ENCODE measurements around the gene SERHL2.
"Not testable (repeated sequence)": the region's sequence is repeated elsewhere in the genome, so short reads cannot be mapped to it uniquely, and the experiment has no call there.

The SERHL2 gene

DNA sequence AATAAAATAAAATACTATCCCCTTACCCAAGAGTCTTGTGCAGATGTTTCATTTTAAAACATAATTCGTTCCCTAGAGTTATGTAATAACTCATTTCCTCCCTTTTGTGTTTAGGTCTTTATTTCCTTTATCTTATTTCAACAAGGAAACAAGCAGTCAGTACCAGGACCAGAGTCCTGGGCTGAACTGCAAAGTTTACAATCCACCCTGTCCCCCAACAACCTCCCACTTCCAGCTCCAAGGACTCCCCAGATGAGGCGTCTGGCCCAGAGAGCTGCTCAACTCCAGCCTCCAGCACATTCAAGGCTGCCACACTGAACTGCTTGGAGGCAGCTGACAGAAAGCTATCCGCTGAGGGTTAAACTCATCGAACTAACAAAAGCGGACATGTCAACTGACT is 56.4 kb downstream of the SERHL2 start:
- no peak for DNase-seq

DNA sequence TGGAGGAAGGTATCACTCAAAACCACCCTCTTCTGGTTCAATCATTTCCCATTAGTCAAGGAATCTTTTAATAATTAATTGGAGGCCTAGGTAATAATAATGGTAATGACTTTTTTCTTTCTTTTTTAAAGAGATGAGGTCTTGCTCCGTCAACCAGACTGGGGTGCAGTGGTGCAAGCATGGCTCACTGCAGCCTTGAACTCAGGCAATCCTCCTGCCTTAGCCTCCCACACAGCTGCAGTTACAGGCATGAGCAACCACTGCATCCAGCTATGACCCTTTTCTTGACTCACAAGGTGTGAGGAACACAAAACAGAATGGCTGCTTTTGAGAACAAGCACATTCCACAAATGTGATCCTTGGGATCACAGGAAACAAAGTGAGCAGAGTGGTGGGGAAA is 57.3 kb downstream of the SERHL2 start:
- DNase-seq = no peak

DNA sequence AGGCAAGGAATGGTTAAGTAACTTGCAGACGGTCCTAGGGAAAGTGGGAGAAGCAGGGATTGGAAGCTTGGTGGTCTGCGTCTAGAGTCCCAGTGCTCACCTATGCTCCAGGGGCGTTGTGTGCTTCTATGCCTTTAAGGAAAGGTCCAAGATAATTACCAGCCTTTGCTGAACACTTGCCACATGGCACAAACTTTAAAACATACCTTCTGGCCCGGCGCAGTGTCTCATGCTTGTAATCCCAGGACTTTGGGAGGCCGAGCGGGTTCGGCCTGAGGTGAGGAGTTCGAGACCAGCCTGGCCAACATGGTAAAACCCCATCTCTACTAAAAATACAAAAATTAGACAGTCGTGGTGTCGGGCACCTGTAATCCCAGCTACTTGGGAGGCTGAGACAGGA is 58.6 kb downstream of the SERHL2 start:
- no peak for DNase-seq

DNA sequence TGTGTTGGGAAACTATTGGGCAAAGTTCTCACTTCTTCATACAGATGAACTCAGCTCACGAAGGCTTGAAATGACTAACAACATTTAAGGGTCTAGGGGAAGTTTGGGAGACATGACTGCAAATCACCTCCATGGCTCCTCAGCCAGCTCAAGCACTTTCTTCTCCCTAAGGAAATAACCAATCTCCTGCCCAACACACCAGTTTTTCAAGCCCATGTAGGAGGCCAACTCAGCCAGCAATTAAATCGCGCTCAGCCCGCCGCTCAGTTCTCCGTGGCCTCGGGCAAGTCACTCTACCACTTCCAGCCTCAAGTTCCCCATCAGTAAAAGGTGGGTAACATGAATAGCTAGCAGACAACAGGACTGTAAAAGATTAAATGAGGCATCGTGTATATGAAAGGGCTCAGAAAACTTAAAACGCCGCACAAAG is 60.1 kb downstream of the SERHL2 start:
- peak; percentile 61 for DNase-seq

DNA sequence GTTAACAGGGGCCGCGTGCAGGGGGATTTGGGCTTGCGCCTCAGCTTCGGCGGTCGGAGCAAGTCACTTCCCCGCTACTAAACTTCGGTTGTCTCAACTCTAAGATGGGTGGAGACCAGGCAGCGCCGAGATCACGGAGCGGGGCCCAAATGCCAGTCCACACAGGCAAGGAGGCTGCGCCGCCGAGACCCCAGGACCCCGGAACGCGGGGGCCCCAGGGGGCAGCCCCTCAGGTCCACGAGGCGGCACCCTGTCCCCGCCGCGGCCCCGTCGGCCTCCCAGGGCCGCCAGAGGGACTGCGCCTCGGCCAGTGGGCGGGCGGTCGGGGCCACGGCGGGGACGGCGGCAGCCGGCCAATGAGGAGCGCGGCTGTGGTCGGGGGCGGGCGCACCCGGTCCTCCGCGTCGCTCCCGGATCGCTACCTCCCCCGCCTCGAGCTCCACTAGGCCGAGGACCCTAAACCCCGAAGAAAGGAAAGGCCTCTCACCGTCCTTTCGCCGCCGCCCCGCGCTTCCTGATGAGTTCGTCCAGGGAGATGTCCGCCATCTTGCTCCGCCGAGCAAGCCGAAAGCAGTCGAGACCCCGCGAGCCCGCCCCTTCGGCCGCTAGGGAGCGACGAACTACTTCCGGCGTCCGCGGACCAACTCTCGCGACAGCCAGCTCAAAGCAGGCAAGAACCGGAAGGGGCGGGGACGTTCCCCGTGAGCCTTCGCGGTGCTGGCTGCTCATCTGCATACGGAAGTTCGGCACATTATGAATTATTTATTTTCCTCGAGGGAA is 60.7 kb downstream of the SERHL2 start, which contains the start of gene POLDIP3:
POLDIP3 (minus strand) TSS at position 572 of the 780 bp plus-strand sequence; CDS start at position 546, 26 bp downstream.
- DNase-seq = peak; percentile 100

DNA sequence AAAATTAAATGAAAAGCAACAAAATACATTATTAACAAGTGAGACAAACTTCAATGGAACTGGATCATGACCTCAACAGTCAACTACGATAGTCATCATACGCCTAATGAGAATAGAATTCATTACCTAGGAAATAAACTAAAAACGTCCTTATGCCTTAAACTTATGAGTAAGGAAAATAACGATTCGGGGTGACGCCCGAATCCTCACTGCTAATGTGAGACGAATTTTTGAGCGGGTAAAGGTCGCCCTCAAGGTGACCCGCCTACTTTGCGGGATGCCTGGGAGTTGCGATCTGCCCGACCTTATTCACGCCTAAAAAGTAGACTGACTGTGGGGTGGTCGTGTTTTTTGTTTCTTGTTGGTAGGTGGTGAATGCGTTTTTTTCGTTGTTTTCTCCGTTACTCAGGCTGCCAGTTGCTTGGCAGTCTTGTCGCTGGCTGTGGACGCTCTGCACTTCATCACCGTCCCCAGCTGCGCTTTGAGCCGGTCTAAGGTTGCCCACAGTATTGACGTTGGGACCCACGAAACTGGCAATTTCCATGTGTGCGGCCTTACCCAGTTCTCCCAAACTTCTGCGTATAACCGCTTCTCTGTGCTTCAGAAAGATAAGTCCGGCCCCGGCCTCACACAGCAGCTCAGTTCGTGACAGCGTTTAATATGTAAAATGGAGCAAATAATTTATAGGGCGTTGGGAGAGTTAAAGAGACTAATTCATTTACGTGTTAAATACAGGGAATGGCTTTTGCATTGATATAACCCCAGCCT is 61.5 kb downstream of the SERHL2 start:
- peak; percentile 91 for DNase-seq

DNA sequence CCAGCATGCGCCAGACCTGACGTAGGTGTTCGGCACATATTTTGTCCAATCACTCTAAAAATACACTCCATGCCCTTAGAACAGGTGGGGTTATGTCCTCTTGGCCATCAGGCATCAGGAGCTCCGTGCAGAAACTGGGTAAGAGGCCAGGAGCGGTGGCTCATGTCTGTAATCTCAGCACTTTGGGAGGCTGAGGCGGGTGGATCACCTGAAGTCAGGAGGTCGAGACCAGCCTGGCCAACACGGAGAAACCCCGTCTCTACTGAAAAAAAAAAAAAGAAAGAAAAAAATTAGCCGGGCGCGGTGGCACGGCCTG is 62.1 kb downstream of the SERHL2 start:
- not testable (repeated sequence) for DNase-seq

DNA sequence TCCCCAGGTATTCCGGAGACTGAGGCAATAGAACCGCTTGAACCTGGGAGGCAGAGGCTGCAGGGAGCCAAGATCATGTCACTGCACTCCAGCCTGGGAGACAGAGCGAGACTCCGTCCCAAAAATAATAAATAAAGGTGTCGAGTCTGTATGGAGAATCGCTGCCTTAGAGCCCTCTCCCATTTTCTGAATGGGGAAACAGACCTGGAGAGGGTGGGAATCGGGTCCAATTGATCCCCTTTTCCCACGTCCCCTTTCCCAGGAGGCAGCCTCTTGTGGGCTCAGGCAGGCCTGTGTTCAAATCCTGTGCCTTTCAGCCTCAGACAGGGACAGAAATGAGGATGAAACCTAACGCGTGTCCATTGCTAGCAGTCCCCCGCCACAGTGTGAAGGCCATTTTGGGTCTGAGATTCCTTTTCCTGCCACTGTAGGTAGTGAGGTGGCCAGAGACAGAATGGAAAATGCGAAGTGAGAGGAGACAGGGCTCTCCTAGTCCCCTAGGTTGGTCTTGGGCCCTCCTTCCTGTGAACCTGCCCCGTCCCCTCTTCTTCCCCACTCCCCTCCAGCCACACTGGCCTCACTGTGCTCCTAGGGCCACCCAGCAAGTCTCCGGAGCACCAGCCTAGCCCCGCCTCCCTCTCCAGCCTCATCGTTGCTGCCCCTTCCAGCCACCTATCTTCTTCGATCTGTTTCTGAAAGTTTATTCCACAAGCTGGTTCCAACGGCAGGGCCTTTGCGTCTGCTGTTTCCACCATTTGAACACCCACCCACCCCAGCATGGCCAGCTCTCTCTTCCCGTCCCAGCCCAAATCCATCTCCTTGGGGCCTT is 63.6 kb downstream of the SERHL2 start:
- DNase-seq = no peak

DNA sequence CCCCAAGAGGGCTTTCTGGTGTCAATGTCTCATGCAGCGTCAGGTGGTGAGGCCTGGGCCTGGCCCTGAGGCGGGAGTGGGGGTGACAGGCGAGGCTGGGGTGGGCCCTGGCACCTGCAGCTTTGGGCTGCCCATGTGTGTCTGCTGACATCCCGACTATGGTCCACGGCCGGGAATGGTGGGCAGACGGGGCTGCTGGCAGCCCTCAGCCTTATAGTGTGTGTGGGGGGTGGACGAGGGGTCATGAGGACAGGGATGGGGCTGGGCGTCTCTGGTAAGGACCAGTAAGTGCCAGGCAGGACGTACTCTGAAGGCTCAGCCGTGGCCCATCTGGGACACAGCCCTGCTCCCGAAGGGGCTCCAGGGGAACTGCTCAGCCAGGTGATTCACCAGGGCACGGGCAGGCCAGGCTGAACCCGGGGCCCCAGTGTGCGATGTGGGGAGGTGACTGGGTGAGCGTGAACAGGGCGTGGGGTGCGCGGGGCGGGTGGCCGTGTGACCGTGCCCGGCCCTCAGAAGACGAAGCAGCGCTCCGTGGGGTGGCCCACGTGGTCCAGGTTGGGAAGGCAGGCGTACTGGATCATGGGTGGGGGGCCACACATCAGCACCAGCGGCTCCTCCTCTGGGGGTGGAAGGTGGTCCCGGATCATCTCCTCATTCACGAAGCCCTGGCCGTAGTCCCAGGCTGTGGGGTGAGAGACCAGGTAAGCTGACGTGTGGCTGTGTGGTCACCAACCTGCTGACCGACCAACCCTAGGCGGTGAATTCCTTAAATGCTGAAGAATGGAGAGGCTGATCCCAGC is 65.7 kb downstream of the SERHL2 start:
- DNase-seq = no peak

DNA sequence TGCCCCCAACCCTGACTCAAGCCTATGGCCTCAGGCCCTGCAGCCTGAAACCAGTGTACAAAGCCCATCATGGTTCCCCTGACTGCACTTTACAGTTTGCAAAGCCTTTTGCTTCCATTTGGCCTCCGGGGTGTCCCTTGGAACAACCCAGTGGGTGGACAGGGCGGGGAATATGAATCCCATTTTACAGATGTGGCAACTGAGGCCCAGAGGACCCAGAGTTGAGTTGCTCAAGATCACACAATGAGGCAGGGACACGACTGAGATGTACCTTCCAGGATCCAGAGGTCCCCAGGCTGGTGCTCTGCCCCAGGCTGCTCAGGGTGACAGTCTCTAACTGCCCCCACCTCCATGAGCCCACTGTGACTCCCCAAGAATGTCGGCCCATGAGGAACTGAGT is 66.3 kb downstream of the SERHL2 start:
- no peak for DNase-seq

DNA sequence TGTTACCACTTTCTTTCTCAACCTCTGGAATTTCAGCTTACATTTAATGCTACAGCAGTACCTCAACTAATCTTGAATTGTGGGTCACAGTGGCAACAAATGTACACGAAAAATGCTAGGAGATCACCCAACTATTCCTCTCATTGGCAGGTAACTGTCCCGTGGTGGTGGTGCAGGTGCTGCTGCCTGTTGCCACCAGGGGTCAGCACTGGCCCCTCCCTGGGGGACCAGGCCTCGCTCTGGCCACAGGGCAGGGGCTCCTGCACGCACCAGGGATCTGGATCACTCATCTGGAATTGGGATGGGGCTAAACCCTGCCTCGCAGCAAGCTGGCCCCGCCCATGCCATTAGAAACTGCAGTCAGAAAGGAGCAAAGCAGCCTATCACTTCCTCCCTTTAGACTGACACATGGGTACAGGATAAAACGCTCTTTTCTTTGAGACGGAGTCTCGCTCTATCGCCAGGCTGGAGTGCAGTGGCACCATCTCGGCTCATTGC is 67.8 kb downstream of the SERHL2 start:
- DNase-seq = peak; percentile 79

DNA sequence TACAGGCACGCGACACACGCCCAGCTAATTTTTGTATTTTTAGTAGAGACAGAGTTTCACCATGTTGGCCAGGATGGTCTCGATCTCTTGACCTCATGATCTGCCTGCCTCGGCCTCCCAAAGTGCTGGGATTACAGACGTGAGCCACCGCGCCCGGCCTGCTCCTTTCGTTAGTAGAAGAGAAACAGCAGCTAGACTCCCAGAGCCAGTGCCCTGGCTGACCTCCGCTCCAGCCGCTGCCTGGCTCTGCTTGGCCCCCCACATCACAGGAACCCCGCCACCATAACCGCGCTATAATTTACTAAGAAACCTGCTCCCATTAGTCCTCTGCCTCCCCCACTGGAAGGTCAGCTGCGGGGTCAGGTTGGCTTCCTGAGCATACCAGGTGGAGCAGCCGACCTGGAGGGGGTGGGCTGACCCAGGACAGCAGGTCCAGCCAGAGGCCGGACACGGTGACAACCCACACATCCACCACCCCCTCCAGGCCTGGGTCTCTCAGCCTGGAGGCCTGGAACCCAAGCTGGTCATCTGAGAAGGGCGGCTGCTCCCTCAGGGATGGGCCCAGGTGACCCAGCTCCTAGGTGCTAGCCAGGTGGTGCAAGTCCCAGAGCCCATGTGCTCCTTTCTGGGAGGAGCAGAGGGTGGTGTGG is 68.4 kb downstream of the SERHL2 start:
- DNase-seq = no peak

DNA sequence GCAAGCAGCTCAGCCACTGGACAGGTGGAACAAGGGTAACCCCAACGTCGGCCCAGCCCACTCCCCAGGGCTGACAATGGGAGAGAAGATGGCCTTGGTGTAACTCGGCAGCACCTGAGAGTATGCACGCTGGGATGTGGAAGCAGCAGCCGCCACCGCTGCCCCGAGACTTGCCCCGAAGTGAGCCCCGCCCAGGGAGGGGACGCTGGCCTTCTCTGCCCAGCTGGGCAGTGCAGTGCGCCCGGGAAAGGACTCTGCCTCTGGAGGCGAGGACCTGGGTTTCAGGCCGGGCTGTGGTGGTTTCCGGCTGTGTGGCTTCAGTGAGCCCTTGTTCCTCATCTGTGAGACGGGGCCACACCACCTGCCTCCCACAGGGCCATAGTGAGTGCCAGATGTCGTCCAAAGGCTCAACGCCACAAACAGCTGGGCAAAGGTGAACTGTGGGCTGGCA is 69.6 kb downstream of the SERHL2 start:
- DNase-seq = no peak

All from right forelimb (tissue), 1 donor.